Mucosa of descending colon (tissue), 3 donors: ENCODE results near the gene VPS13D. TPM values are rescaled to one million over a fixed set of nuclear protein-coding genes. Genes with fewer than 3 reads are reported as not detected.

Experiments used
- ATAC-seq: fragments of 200-7000 bp; cut with Tn5 transposase; one replicate; pipeline ENCODE4 v1.9.1; 2020; ENCODE audit warnings: mild to moderate bottlenecking, moderate library complexity
- DNase-seq, 3 donors: peaks; one replicate each; pipeline ENCODE4 v3.0.0-alpha.2; 2020
- H3K36me3 ChIP-seq: fragments of 200-600 bp; one replicate; pipeline ENCODE4 v1.8.0; 2021; ENCODE audit warnings: low read depth, mild to moderate bottlenecking
- H3K4me1 ChIP-seq: fragments of 200-600 bp; one replicate; pipeline ENCODE4 v1.8.0; 2021; ENCODE audit warnings: low read depth, mild to moderate bottlenecking
- H3K4me3 ChIP-seq: fragments of 200-600 bp; one replicate; pipeline ENCODE4 v1.8.0; 2021; ENCODE audit warnings: mild to moderate bottlenecking
- H3K9me3 ChIP-seq: fragments of 200-600 bp; one replicate; pipeline ENCODE4 v1.8.0; 2021; ENCODE audit warnings: mild to moderate bottlenecking
- CTCF ChIP-seq: fragments of 200-600 bp; IDR thresholded peaks from one replicate; pipeline ENCODE4 v1.8.0; 2022; ENCODE audit warnings: antibody characterized with exemption, mild to moderate bottlenecking
- intact Hi-C, 2 donors: fragments of 100-400 bp; cut with DNase I in 1 of 2; cut with micrococcal nuclease in 1 of 2; formaldehyde crosslinking; loops; one replicate each; pipeline versions ENCODE4 v1.11.0 to v1.11.1; 2022; cut with DNase I, micrococcal nuclease
- total RNA-seq, 3 donors: library from RNA; stranded (reverse); fragmentation: NEBNext Ultra II Directional in 2 of 3; extraction: Animal tissue kit (Norgen Biotek cat#: 25700) in 2 of 3; gene quantifications; one replicate each; pipeline versions ENCODE4 v1.2.1 to v1.2.4, GENCODE V29; 2021 to 2023
- donor health status: DM: no; HTN: no; CAD: no; lungs with moderate emphysema.
- donor health status: DM: no; HTN: no; CAD: no.
- donor health status: DM: no; HTN: yes; CAD: no.

The VPS13D gene
- total RNA-seq, 3 donors from 2014 or later = 70.1 to 96.6 (median 96.6) TPM

DNA sequence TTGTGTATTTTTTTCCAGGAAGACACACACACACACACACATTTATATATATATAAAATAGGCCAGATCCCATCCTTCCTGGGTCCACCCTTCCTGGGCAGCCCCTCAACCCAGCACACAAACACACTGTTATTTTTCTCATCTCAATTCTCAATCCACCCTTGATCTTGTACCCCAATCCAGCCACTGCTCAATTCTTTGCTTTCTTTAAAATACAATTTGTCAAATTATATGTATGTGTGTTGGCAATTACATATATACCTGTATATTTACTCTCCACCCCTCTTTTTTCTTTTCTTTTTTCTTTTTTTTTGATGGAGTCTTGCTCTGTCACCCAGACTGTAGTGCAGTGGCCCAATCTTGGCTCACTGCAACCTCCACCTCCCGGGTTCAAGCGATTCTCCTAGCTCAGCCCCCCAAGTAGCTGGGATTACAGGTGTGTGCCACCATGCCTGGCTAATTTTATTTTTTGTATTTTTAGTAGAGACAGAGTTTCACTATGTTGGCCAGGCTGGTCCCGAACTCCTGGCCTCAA is 299.9 kb downstream of the VPS13D start:
- TF ChIP-seq CTCF = no peak
- no peak overlapping the region for H3K4me3 ChIP-seq
- H3K9me3 ChIP-seq = no peaks in the 10 kb centered on the region
- no peak for DNase-seq
- intact Hi-C loops = no loop called here
- no peak for ATAC-seq
- no peaks in the 10 kb centered on the region for H3K36me3 ChIP-seq
- peaks cover 27% of the 10 kb centered on the region for H3K4me1 ChIP-seq

- Histone ChIP-seq H3K36me3 (no peaks in the 10 kb centered on the region), H3K4me3 (no peak overlapping the region), H3K9me3 (no peaks in the 10 kb centered on the region), H3K4me1 (peaks cover 23% of the 10 kb centered on the region)
- no peak for TF ChIP-seq CTCF
- ATAC-seq (no peak), DNase-seq (no peak)
- intact Hi-C loops = no loop called here
Observed at GRCh38 chr1:12530462-12531178, 300.8 kb downstream of the VPS13D start.

DNA sequence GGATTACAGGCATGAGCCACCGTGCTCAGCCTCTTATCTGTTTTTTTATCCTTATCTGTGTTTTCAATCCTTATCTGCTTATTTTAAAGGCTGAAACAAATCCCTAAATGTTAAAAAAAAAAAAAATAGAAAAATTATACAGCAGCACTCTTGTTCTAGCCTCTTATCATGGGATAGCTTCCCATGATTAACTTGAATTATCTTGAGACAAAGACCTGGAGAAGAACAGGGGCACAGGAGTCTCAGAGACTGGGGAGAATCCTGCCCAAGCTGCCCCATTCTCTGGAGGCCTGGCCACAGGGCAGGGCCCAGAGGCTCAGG is 301.3 kb downstream of the VPS13D start:
- Histone ChIP-seq H3K9me3 (no peaks in the 10 kb centered on the region), H3K4me1 (peaks cover 22% of the 10 kb centered on the region), H3K36me3 (no peaks in the 10 kb centered on the region), H3K4me3 (no peak overlapping the region)
- DNase-seq (no peak), ATAC-seq (no peak)
- no peak for TF ChIP-seq CTCF
- intact Hi-C loops = no loop called here

DNA sequence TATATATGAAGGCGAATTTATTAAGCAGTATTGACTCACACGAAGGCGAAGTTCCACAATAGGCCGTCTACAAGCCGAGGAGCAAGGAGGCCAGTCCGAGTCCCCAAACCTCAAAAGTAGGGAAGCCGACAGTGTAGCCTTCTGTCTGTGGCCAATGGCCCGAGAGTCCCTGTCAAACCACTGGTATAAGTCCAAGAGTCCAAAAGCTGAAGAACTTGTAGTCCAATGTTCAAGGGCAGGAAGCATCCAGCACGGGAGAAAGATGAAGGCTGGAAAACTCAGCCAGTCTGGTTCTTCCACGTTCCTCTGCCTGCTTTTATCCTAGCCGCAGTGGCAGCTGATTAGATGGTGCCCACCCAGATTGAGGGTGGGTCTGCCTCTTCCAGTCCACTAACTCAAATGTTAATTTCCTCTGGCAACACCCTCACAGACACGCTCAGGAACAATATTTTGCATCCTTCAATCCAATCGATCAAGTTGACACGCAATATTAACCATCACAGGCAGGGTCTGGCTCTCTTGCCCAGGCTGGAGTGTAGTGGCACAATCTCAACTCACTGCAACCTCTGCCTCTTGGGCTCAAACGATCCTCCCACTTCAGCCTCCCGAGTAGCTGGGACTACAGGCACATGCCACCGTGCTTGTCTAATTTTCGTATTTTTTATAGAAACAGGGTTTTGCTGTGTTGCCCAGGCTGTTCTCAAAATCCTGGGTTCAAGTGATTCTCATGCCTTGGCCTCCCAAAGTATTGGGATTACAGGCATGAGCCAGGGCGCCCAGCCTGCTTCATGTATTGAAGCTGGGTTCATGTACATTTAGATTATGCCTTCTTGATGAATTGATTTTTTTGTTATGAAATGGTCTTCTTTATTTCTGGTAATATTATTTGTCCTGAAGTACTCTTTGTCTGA is 302.8 kb downstream of the VPS13D start:
- H3K36me3 ChIP-seq = no peaks in the 10 kb centered on the region
- H3K4me3 ChIP-seq = no peak overlapping the region
- peaks cover 19% of the 10 kb centered on the region for H3K4me1 ChIP-seq
- DNase-seq = no peak
- TF ChIP-seq CTCF = no peak
- intact Hi-C loops = no loop called here
- no peaks in the 10 kb centered on the region for H3K9me3 ChIP-seq
- no peak for ATAC-seq

GRCh38 chr1:12536023-12536639 is 306.3 kb downstream of the VPS13D start:
- TF ChIP-seq CTCF = no peak
- DNase-seq (no peak), ATAC-seq (no peak)
- no peak overlapping the region for H3K4me3 ChIP-seq
- H3K4me1 ChIP-seq = no peaks in the 10 kb centered on the region
- H3K36me3 ChIP-seq = no peaks in the 10 kb centered on the region
- intact Hi-C loops = no loop called here
- no peaks in the 10 kb centered on the region for H3K9me3 ChIP-seq
